HepG2 (cell line): ENCODE data around the gene NEURL3. TPM values are rescaled to one million over a fixed set of nuclear protein-coding genes. Genes with fewer than 3 reads are reported as not detected.

ENCODE experiments used
- CREBL2 ChIP-seq: sonication (generic); formaldehyde crosslinking; IDR thresholded peaks from 2 replicates; pipeline ENCODE4 v1.8.1; 2023; ENCODE audit warnings: missing genetic modification reagents, mild to moderate bottlenecking, borderline replicate concordance
- ESRRA ChIP-seq: sonication (generic); formaldehyde crosslinking; IDR thresholded peaks from 2 replicates; pipeline ENCODE4 v1.5.1; 2020; ENCODE audit warnings: mild to moderate bottlenecking, low read depth, missing genetic modification reagents
- FOXP4 ChIP-seq: sonication (generic); formaldehyde crosslinking; IDR thresholded peaks from 2 replicates; pipeline ENCODE4 v1.4.0; 2020; ENCODE audit warnings: missing genetic modification reagents
- MYNN ChIP-seq: sonication (generic); formaldehyde crosslinking; IDR thresholded peaks from 2 replicates; pipeline ENCODE4 v1.4.0; 2020; ENCODE audit warnings: mild to moderate bottlenecking, low read depth, missing genetic modification reagents
- SOX5 ChIP-seq: IDR thresholded peaks from 2 replicates; pipeline ENCODE4 v1.6.1; 2016; ENCODE audit warnings: borderline replicate concordance
- YEATS2 ChIP-seq: sonication (generic); formaldehyde crosslinking; IDR thresholded peaks from 2 replicates; pipeline ENCODE4 v1.4.0; 2020; ENCODE audit warnings: missing genetic modification reagents, borderline replicate concordance
- ZBTB42 ChIP-seq: sonication (generic); formaldehyde crosslinking; IDR thresholded peaks from 2 replicates; pipeline ENCODE4 v1.5.0; 2020; ENCODE audit warnings: mild to moderate bottlenecking, missing genetic modification reagents
- ZGPAT ChIP-seq: IDR thresholded peaks from 2 replicates; pipeline ENCODE4 v1.6.1; 2016; ENCODE audit warnings: mild to moderate bottlenecking
- ZNF263 ChIP-seq: sonication (generic); formaldehyde crosslinking; IDR thresholded peaks from 2 replicates; pipeline ENCODE4 v1.4.0; 2020; ENCODE audit warnings: missing genetic modification reagents
- ZNF383 ChIP-seq: sonication (generic); formaldehyde crosslinking; IDR thresholded peaks from 2 replicates; pipeline ENCODE4 v1.4.0; 2020; ENCODE audit warnings: missing genetic modification reagents, mild to moderate bottlenecking, borderline replicate concordance
- ZNF513 ChIP-seq: sonication (generic); formaldehyde crosslinking; conservative IDR thresholded peaks from 2 replicates; pipeline ENCODE4 v1.5.0; 2020; ENCODE audit warnings: missing genetic modification reagents
- ZNF609 ChIP-seq: sonication (generic); formaldehyde crosslinking; IDR thresholded peaks from 2 replicates; pipeline ENCODE4 v1.4.0; 2020; ENCODE audit warnings: mild to moderate bottlenecking, missing genetic modification reagents, borderline replicate concordance
- ZNF788 ChIP-seq: sonication (generic); formaldehyde crosslinking; IDR thresholded peaks from 2 replicates; pipeline ENCODE4 v1.5.0; 2020; ENCODE audit warnings: mild to moderate bottlenecking, missing genetic modification reagents, borderline replicate concordance
- ZNF883 ChIP-seq: sonication (generic); formaldehyde crosslinking; IDR thresholded peaks from 2 replicates; pipeline ENCODE4 v1.5.1; 2020; ENCODE audit warnings: mild to moderate bottlenecking, missing genetic modification reagents; ENCODE audit errors: not compliant biosample characterization
- ZSCAN20 ChIP-seq: sonication (generic); formaldehyde crosslinking; IDR thresholded peaks from 2 replicates; pipeline ENCODE4 v1.4.0; 2020; ENCODE audit warnings: missing genetic modification reagents, mild to moderate bottlenecking, borderline replicate concordance
- ZSCAN25 ChIP-seq: sonication (generic); formaldehyde crosslinking; IDR thresholded peaks from 2 replicates; pipeline ENCODE4 v1.8.0; 2022; ENCODE audit warnings: mild to moderate bottlenecking, missing genetic modification reagents
- polyA plus RNA-seq, 8 experiments: library from polyadenylated mRNA; depleted of rRNA in 3 of 8; stranded (reverse) in 7 of 8; unstranded in 1 of 8; fragments of >200 nt; fragmentation: Illumina TruSeq in 4 of 8; extraction: Trizol in 4 of 8; gene quantifications; 2 replicates each; pipeline versions ENCODE4 v1.2.1 to v1.2.3, GENCODE V29; 2011 to 2016; ENCODE audit warnings: low read depth in 4 of 8, missing spikeins in 1 of 8, mixed read lengths in 1 of 8; ENCODE audit not compliant: insufficient read depth in 1 of 8
- total RNA-seq, 5 experiments: library from RNA; depleted of rRNA; stranded (reverse); fragments of >200 nt; fragmentation: Illumina TruSeq; extraction: Trizol; gene quantifications; 2 replicates each; pipeline ENCODE4 v1.2.3, GENCODE V29; 2016; ENCODE audit warnings: low read depth in 1 of 5
- TF ChIP-seq, protein P1 (sequence below): sonication (generic); formaldehyde crosslinking; IDR thresholded peaks from 2 replicates; pipeline ENCODE4 v1.5.1; 2020; ENCODE audit warnings: missing genetic modification reagents, mild to moderate bottlenecking, borderline replicate concordance

Gene NEURL3
- total and polyA plus RNA-seq, 2 of the 13 experiments (the other 11 are each of a cell fraction or from before 2014, with no cell fraction given): 0.16 to 1.2 TPM

- no peak for TF ChIP-seq ZNF609
- no peak for TF ChIP-seq ZNF513
- TF ChIP-seq ZNF883 (CRISPR knock-in tag): peak; percentile 75
- TF ChIP-seq CREBL2 (CRISPR knock-in tag): no peak
- TF ChIP-seq, protein P1, sequence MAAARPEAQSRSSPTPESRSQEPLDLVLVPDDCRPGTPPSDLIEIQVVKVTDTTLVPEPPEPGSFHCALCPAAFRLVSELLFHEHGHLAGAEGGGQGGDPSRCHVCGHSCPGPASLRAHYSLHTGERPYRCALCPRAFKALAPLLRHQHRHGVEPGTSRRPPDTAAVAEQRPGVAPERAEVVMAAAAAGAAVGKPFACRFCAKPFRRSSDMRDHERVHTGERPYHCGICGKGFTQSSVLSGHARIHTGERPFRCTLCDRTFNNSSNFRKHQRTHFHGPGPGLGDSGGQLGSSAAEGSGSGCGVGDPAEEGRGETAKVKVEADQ: 0 out of 2 replicates have a peak, but pooled peaks have one; percentile 53
- TF ChIP-seq ESRRA (CRISPR knock-in tag): no peak
- TF ChIP-seq ZNF383 (CRISPR knock-in tag): no peak
- TF ChIP-seq ZBTB42 (CRISPR knock-in tag): no peak
- no peak for TF ChIP-seq ZSCAN20 (CRISPR knock-in tag)
- TF ChIP-seq FOXP4 (CRISPR knock-in tag): no peak; the same call in none of the 2 replicates
- no peak for TF ChIP-seq ZGPAT
- TF ChIP-seq MYNN (CRISPR knock-in tag): no peak; the same call in 1 of the 2 replicates
- no peak for TF ChIP-seq YEATS2
- TF ChIP-seq SOX5 (CRISPR knock-in tag): peak; percentile 54; the same call in 1 of the 2 replicates
- TF ChIP-seq ZNF263 (CRISPR knock-in tag): no peak
- no peak; the same call in 1 of the 2 replicates for TF ChIP-seq ZSCAN25 (CRISPR knock-in tag)
- 0 out of 2 replicates have a peak, but pooled peaks have one; percentile 23 for TF ChIP-seq ZNF788 (CRISPR knock-in tag)
Measured at GRCh38 chr2:96538487-96539214, 33.5 kb upstream of the NEURL3 start (continued).
